MG63 (cell line): ENCODE measurements around the gene QPRT. TPM values are rescaled to one million over a fixed set of nuclear protein-coding genes. Genes with fewer than 3 reads are reported as not detected.
"Not testable (repeated sequence)": the region's sequence is repeated elsewhere in the genome, so short reads cannot be mapped to it uniquely, and the experiment has no call there.

Source experiments
- DNase-seq: peaks from one replicate; pipeline ENCODE4 v3.0.0-alpha.2; 2020
- H3K27me3 ChIP-seq: fragments of 250-450 bp; sonication (Bioruptor Pico); 2 replicates; pipeline ENCODE4 v1.5.1; 2020; ENCODE audit warnings: mild to moderate bottlenecking, moderate library complexity
- H3K36me3 ChIP-seq: fragments of 250-450 bp; sonication (Bioruptor Pico); 2 replicates; pipeline ENCODE4 v1.5.1; 2020; ENCODE audit warnings: mild to moderate bottlenecking, moderate library complexity
- H3K4me3 ChIP-seq: fragments of 250-450 bp; sonication (Bioruptor Pico); 2 replicates; pipeline ENCODE4 v1.5.1; 2020; ENCODE audit warnings: mild to moderate bottlenecking, moderate library complexity
- H3K9me3 ChIP-seq: fragments of 250-450 bp; sonication (Bioruptor Pico); 2 replicates; pipeline ENCODE4 v1.5.1; 2020; ENCODE audit warnings: mild to moderate bottlenecking, moderate library complexity
- total RNA-seq: library from RNA; depleted of rRNA; stranded (reverse); fragments of >200 nt; shearing (Covaris generic); gene quantifications from 2 replicates; pipeline ENCODE4 v1.2.3, GENCODE V29; 2014; ENCODE audit warnings: low replicate concordance

Gene QPRT
- total RNA-seq, 1 experiment from 2014 or later: 0.36 TPM

DNA sequence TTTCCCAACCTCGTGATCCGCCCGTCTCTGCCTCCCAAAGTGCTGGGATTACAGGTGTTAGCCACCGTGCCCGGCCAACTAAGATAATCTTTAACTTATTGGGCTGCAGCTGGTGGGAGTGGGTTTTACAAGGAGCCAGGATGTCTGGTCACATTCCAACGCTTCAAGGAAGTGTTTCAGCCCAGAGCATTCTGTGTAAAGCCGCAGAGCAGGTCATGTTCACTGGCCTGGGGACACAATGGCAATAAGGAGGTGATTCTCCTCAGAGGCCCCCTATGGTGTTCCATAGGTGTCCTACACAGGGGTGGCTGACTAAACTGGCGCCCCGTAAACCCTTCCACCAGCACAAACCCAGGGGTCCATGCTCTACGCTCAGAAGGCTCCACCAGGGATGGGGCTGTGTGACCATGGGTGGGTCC is 1.2 kb downstream of the QPRT start:
- Histone ChIP-seq H3K9me3 (no peaks in the 10 kb centered on the region), H3K36me3 (no peaks in the 10 kb centered on the region), H3K4me3 (no peak overlapping the region), H3K27me3 (no peaks in the 10 kb centered on the region)
- no peak for DNase-seq

DNA sequence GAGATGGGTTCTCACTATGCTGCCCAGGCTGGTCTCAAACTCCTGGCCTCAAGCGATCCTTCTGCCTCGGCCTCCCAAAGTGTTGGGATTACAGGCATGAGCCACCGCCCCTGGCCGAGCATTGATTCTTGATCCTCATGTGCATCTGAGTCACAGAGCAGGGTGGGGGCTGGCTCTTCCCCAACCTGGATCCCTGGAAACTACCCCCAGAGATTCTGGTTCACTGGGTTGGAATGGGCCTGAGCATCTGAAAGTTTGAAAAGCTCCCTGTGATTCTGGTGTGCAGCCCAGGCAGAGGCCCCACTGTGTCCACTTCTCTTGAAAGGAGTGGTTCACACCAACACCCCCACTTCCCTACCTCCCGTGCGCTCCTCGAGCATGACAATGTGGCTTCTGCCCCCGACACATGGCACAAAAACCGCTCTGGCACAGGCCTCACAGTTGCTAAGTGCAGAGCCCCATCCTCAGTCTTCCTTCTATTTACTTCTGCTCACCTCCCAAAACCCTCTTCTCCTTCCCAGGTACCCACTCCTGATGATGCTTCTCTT is 4.6 kb downstream of the QPRT start:
- DNase-seq: no peak
- Histone ChIP-seq H3K9me3 (no peaks in the 10 kb centered on the region), H3K36me3 (no peaks in the 10 kb centered on the region), H3K4me3 (no peak overlapping the region), H3K27me3 (no peaks in the 10 kb centered on the region)

DNA sequence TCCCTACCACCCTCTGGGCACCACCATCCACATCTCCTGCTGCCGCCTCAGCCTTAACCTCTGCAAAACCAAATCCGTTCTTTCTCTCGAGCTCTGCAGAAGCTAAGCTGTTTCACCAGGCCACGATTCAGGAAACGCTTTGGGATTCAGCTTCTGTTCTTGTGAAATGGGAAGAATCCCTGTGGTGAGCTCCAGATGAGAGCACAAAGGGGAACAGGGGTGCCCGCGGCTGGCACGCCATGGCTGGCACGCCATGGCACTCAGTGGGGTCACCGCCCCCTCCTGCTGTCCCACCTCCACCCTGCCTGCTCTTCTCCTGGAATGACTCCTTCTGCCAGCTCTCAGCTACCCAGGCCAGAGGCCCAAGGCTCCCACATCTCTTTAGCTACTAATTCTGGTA is 5.7 kb downstream of the QPRT start:
- Histone ChIP-seq H3K9me3 (no peaks in the 10 kb centered on the region), H3K27me3 (no peaks in the 10 kb centered on the region), H3K4me3 (no peak overlapping the region), H3K36me3 (no peaks in the 10 kb centered on the region)
- no peak for DNase-seq

DNA sequence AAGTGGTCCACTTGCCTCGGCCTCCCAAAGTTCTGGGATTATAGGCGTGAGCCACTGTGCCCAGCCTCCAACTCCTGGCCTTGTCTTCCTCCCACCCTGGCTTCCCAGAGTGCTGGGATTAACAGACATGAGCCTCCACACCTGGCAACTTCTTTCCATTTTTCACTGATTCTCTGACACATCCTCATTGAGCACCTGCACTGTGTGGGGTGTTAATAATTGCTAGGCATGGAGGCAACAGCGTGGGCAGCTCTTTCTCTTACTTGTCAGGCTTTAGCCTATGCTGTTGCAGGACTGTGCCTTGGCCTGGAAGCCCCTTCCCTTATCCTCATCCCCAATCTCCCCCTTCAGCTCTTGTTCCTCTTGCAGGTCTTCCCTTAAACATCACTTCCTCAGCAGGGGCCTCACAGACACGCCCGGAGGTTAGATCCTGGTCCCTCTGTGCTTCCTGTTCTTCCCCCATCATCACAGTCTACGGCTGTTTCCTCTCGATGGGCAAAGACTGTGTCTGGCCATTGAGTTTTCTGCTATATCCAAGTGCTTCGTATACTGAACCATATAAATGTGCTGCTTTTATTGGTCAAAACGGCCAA is 7.9 kb downstream of the QPRT start:
- Histone ChIP-seq H3K36me3 (no peaks in the 10 kb centered on the region), H3K4me3 (no peak overlapping the region), H3K27me3 (no peaks in the 10 kb centered on the region), H3K9me3 (no peaks in the 10 kb centered on the region)
- DNase-seq: no peak

DNA sequence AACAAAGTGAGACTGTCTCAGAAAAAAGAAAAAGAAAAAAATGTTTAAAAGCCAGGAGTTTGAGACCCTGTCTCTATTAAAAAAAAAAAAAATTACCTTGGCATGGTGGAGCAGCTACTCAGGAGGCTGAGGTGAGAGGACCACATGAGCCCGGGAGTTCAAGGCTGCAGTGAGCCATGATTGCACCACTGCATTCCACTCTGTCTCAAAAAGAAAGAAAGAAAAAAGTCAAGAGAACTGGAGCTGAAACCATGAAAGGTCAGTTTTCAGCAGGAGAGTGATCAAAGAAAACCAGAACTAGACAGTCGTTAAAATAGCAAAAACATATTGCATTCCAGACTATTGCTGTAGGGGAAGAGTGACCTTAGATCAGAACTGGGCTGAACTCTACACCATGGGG is 8.8 kb downstream of the QPRT start:
- no peaks in the 10 kb centered on the region for H3K36me3 ChIP-seq
- DNase-seq: no peak
- no peak overlapping the region for H3K4me3 ChIP-seq
- no peaks in the 10 kb centered on the region for H3K27me3 ChIP-seq
- H3K9me3 ChIP-seq: no peaks in the 10 kb centered on the region

DNA sequence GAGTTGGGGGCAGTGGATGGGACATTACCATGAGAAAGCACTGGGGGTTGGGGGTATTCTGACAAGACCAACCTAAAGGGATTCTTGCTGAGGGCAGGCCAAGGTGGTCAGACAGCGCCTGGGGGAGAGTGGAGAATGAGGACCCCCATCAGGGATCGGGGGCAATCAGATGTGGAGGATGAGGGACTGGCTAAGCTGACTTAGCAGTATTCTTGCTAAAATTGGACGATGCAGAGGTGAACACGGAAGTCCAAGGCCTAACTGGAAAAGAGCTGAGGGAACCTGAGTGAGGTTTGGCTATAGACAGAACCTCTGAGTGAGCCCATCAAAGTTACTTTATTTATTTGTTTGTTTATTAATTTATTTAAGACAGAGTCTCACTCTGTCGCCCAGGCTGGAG is 9.2 kb downstream of the QPRT start:
- Histone ChIP-seq H3K9me3 (no peaks in the 10 kb centered on the region), H3K36me3 (no peaks in the 10 kb centered on the region), H3K27me3 (no peaks in the 10 kb centered on the region), H3K4me3 (no peak overlapping the region)
- no peak for DNase-seq

DNA sequence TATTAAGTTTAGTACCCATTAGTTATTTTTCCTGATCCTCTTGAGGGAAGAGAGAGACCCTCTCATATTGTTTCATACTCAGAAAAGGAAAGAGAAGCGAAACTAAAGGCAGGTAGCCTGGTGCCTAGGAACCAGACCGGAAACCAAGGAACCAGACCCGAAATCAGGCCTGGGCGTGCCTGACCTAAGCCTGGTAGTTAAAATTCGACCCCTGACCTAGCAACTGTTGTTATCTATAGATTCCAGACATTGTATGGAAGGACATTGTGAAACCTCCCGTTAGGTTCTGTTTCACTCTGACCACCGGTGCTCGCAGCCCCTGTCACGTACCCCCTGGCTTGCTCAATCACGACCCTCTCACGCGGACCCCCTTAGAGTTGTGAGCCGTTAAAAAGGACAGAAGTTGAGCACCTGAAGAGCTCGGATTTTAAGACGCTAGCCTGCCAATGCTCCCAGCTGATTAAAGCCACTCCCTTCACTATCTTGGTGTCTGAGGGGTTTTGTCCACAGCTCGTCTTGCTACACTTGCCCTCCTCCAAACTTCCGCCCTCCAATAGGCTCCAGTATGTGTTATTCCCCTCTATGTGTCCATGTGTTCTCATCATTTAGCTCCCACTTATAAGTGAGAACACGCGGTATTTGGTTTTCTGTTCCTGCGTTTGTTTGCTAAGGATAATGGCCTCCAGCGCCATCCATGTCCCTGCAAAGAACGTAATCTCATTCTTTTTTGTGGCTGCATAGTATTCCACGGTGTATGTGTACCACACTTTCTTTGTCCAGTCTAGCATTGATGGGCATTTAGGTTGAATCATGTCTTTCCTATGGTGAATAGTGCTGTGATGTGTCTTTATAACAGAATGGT is 10.7 kb downstream of the QPRT start:
- DNase-seq, H3K27me3 ChIP-seq, H3K9me3 ChIP-seq: not testable (repeated sequence)

DNA sequence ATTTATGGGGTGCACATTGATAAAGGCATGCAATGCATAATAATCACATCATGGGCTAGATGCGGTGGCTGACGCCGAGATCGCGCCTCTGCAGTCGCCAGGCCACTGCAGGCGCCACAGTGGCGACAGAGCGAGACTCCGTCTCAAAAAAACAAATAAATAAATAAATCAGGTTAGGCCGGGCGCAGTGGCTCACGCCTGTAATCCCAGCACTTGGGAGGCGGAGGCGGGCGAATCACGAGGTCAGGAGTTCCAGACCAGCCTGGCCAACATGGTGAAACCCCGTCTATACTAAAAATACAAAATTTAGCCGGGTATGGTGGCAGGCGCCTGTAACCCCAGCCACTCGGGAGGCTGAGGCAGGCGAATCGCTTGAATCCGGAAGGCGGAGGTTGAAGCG is 13.6 kb downstream of the QPRT start:
- H3K36me3 ChIP-seq, H3K4me3 ChIP-seq, DNase-seq, H3K9me3 ChIP-seq, H3K27me3 ChIP-seq: not testable (repeated sequence)

More for the DNA sequence above, 10.7 kb downstream of the QPRT start:
- not testable (repeated sequence) for H3K4me3 ChIP-seq, H3K36me3 ChIP-seq

DNA sequence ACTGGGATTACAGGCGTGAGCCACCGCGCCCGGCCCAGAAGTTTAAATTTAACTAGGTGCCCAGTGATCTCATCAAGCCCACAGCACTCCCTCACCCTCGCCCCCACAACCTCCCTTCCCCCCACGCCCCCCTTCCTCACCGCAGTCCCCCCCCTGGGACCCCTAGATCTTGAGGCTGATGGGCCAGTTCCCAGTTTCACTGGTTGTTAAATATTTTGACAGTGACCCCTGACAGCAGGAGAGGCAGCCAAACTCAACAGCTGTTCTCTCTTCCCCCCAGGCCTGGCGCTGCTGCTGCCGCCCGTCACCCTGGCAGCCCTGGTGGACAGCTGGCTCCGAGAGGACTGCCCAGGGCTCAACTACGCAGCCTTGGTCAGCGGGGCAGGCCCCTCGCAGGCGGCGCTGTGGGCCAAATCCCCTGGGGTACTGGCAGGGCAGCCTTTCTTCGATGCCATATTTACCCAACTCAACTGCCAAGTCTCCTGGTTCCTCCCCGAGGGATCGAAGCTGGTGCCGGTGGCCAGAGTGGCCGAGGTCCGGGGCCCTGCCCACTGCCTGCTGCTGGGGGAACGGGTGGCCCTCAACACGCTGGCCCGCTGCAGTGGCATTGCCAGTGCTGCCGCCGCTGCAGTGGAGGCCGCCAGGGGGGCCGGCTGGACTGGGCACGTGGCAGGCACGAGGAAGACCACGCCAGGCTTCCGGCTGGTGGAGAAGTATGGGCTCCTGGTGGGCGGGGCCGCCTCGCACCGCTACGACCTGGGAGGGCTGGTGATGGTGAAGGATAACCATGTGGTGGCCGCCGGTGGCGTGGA is 15.6 kb downstream of the QPRT start:
- no peaks in the 10 kb centered on the region for H3K36me3 ChIP-seq
- no peak overlapping the region for H3K4me3 ChIP-seq
- no peaks in the 10 kb centered on the region for H3K27me3 ChIP-seq
- H3K9me3 ChIP-seq: no peaks in the 10 kb centered on the region
- peak; percentile 93 for DNase-seq

DNA sequence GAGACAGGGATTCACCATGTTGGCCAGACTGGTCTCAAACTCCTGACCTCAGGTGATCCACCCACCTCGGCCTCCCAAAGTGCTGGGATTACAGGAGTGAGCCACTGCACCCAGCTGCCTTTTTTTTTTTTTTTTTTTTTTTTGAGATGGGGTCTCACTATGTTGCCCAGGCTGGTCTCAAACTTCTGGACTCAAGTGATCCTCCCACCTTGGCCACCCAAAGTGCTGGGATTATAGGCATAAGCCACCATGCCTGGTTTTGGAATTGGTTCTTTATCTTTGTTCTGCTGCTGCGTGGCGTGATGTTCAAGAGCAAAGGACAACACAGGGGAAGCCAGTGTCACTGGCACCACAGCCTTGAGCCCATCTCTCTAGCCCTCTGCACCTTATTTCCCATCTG is 16.7 kb downstream of the QPRT start:
- not testable (repeated sequence) for DNase-seq, H3K4me3 ChIP-seq, H3K36me3 ChIP-seq, H3K27me3 ChIP-seq, H3K9me3 ChIP-seq

DNA sequence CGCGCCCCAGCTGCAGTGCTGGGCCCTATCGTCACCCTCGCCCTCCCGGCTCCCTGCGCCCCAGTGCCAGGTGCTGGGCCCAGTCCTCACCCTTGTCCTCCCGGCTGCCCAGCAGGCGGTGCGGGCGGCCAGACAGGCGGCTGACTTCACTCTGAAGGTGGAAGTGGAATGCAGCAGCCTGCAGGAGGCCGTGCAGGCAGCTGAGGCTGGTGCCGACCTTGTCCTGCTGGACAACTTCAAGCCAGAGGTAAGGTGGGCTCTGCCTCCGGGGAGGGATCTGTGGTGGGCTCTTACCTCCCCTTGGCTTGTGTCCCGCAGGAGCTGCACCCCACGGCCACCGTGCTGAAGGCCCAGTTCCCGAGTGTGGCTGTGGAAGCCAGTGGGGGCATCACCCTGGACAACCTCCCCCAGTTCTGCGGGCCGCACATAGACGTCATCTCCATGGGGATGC is 17.9 kb downstream of the QPRT start:
- H3K4me3 ChIP-seq: no peak overlapping the region
- H3K9me3 ChIP-seq: peaks cover 3% of the 10 kb centered on the region; the same call in 1 of the 2 replicates
- DNase-seq: no peak
- H3K27me3 ChIP-seq: no peaks in the 10 kb centered on the region
- H3K36me3 ChIP-seq: no peaks in the 10 kb centered on the region

DNA sequence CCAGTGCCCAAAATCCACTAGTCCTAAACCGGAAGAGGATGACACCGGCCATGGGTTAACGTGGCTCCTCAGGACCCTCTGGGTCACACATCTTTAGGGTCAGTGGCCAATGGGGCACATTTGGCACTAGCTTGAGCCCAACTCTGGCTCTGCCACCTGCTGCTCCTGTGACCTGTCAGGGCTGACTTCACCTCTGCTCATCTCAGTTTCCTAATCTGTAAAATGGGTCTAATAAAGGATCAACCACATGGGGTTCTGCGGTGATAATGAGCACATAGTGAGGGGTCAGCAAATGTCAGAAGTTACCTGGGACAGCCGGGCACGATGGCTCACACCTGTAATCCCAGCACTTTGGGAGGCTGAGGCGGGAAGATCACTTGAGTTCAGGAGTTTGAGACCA is 18.4 kb downstream of the QPRT start:
- H3K36me3 ChIP-seq: no peaks in the 10 kb centered on the region
- H3K9me3 ChIP-seq: peaks cover 3% of the 10 kb centered on the region; the same call in 1 of the 2 replicates
- no peak for DNase-seq
- no peaks in the 10 kb centered on the region for H3K27me3 ChIP-seq
- no peak overlapping the region for H3K4me3 ChIP-seq

DNA sequence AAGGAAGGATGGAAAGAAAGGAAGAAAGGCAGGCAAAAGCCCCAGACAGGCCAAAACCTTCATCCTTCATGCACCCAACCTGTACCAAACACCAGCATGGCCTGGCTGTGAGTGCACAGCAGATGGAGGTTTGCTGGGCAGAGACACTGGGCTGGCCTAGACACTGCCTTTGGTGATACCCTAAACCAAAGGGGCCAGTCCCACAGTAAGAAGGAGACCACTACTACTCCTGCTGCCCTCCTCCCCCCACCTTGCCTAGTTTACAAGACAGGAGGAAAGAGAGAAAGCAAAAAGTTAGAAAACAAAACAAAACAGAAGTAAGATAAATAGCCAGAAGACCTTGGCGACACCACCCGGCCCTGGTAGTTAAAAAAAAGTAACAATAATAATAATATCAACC is 19.1 kb downstream of the QPRT start:
- H3K4me3 ChIP-seq: no peak overlapping the region
- peaks cover 3% of the 10 kb centered on the region; the same call in 1 of the 2 replicates for H3K9me3 ChIP-seq
- H3K36me3 ChIP-seq: no peaks in the 10 kb centered on the region
- no peak for DNase-seq
- no peaks in the 10 kb centered on the region for H3K27me3 ChIP-seq

DNA sequence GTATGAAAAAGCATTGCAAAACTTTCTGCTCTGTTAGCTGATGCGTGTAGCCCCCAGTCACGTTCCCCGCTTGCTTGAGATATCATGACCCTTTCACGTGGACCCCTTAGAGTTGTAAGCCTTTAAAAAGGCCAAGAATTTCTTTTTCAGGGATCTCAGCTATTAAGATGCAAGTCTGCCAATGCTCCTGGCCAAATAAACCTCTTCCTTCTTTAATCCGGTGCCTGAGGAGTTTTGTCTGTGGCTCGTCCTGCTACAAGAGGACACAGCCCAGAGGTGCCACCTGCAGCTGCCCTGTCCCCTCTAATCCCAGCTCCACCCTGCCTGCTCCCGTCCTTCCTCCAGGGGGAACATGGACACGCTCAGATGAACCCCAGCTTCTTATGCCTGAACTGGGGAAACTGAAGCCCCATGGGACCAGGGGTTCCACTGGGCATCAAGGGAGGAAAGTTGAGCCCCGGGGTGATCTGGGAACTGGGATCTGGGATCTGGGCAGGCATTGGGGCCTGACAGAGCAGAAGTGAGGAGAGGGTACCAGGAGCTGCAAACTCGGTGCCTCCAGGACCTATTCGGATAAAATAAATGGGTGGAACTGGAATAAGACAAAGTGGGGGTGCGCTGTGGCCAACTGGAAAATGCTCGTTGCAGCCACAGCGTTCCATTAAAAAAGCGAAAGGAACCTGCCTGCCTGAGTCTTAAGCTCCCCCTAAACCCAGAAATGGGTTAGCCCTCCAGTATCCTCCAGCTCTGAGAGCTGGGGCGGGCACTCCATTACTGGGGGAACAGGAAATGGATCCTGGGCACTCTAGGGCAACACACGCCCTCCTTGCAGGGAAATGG is 19.7 kb downstream of the QPRT start:
- Histone ChIP-seq H3K4me3 (no peak overlapping the region), H3K9me3 (peaks cover 3% of the 10 kb centered on the region; the same call in 1 of the 2 replicates), H3K36me3 (no peaks in the 10 kb centered on the region), H3K27me3 (no peaks in the 10 kb centered on the region)
- DNase-seq: no peak

DNA sequence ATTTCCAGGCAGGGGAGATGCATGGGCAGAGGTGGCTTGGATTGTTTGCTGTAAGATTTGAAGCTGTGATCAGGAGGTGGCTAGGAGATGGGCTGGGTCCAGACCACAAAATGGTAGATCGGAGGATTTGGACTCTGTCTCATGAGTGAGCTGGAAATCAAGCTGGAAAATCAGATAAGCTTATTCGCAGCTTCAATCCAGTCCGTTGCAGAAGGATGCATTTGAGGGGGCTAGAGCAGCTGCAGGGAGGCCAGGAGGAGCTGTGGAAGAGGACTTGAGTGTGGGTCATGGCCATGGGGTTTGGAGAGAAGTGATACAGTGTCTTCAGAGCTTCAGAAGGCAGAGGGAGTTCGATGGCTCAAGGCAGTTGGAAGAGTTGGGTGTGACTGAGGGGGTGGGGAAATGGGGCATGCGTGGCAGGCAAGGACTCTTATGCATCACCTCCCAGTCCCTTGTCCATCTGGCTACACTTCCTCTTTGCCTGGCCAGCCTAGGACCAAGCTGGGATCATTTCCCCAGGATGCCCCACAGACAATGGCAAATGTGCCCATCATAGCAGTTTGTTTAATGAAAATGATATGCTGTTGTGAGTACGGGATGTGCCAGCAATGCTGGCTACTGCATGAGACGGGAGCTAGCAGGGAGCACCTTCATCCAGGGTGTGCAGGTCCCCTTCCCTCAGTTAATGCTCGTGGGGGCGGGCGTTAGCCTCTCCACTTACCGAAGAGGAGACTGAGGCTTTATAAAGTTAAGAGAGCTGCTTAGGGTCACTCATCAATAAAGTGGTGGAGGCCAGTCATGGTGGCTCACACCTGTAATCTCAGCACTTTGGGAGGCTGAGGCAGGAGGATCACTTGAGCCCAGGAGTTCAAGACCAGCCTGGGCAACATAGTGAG is 20.6 kb downstream of the QPRT start:
- DNase-seq: no peak
- Histone ChIP-seq H3K27me3 (no peaks in the 10 kb centered on the region), H3K9me3 (peaks cover 3% of the 10 kb centered on the region; the same call in 1 of the 2 replicates), H3K36me3 (no peaks in the 10 kb centered on the region), H3K4me3 (no peak overlapping the region)
